ENCODE measurements around the gene KRT72.
"Not testable (repeated sequence)": the region's sequence is repeated elsewhere in the genome, so short reads cannot be mapped to it uniquely, and the experiment has no call there.

KRT72 gene

GRCh38 chr12:52598966-52599365 lies 2.3 kb downstream of the KRT72 start:
- TF ChIP-seq, protein P1, sequence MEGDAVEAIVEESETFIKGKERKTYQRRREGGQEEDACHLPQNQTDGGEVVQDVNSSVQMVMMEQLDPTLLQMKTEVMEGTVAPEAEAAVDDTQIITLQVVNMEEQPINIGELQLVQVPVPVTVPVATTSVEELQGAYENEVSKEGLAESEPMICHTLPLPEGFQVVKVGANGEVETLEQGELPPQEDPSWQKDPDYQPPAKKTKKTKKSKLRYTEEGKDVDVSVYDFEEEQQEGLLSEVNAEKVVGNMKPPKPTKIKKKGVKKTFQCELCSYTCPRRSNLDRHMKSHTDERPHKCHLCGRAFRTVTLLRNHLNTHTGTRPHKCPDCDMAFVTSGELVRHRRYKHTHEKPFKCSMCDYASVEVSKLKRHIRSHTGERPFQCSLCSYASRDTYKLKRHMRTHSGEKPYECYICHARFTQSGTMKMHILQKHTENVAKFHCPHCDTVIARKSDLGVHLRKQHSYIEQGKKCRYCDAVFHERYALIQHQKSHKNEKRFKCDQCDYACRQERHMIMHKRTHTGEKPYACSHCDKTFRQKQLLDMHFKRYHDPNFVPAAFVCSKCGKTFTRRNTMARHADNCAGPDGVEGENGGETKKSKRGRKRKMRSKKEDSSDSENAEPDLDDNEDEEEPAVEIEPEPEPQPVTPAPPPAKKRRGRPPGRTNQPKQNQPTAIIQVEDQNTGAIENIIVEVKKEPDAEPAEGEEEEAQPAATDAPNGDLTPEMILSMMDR (IDR thresholded peaks at IDR 0.05): no peak
- no peak overlapping the region for H3K27ac ChIP-seq

DNA sequence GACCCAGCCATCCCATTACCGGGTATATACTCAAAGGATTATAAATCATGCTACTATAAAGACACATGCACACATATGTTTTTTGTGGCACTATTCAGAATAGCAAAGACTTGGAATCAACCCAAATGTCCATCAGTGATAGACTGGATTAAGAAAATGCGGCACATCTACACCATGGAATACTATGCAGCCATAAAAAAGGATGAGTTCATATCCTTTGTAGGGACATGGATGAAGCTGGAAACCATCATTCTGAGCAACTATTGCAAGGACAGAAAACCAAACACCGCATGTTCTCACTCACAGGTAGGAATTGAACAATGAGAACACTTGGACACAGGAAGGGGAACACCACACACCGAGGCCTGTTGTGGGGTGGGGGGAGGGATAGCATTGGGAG lies 7.0 kb downstream of the KRT72 start:
- not testable (repeated sequence) for H3K27ac ChIP-seq

DNA sequence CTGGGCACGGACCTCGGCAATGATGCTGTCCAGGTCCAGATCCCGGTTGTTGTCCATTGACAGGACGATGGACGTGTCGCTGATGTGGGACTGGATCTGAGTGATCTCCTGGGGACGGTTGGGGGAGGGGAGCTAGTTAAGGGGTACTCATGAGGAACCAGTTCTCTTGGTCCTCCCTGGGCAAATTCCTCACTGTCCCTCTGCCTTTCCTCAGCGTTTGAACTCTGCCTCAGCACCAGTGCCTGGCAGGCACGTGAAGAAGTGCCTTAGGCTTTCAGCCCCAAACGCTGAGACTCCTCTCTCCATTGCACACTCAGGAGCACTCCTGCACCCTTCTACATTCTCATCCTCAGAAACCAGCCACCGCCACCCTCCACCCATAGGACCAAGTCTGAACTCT lies 9.7 kb downstream of the KRT72 start:
- TF ChIP-seq ZFX (IDR thresholded peaks at IDR 0.05; ENCODE audit: borderline replicate concordance): no peak
- TF ChIP-seq, protein P1 (IDR thresholded peaks at IDR 0.05): no peak

DNA sequence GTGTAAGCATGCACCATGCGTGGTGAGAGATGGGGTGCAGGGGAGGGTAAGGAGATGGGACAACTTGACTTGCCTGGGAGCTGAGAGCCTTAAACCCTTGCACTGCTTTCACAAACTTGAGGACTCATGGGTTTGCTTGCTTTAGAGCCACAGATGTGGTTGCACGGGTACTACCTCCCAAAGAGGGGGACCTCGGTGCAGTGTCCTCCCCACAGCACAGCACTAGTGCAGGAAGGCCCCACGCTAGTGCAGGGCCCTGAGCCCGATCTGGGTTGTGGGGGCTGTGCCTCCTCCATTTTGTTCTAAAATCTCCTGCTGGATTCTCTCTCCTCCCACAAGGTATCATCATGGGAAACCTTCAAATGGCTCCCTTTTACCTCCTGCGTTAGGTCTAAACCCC lies 11.2 kb downstream of the KRT72 start:
- H3K27ac ChIP-seq: no peak overlapping the region
- TF ChIP-seq, protein P1 (IDR thresholded peaks at IDR 0.05): no peak
- TF ChIP-seq ZFX (IDR thresholded peaks at IDR 0.05; ENCODE audit: borderline replicate concordance): no peak

More for the DNA sequence above, 9.7 kb downstream of the KRT72 start:
- no peak overlapping the region for H3K27ac ChIP-seq

- H3K27ac ChIP-seq: no peak overlapping the region
- TF ChIP-seq ZFX (IDR thresholded peaks at IDR 0.05; ENCODE audit: borderline replicate concordance): no peak
- TF ChIP-seq, protein P1 (IDR thresholded peaks at IDR 0.05): peak; percentile 42
Observed at GRCh38 chr12:52587563-52587962, 13.7 kb downstream of the KRT72 start.

- no peak overlapping the region for H3K27ac ChIP-seq
- TF ChIP-seq ZFX (IDR thresholded peaks at IDR 0.05; ENCODE audit: borderline replicate concordance): no peak
- TF ChIP-seq, protein P1 (IDR thresholded peaks at IDR 0.05): no peak
Observed at GRCh38 chr12:52585946-52586345, 15.3 kb downstream of the KRT72 start.

- TF ChIP-seq ZFX (IDR thresholded peaks at IDR 0.05; ENCODE audit: borderline replicate concordance): no peak
- TF ChIP-seq, protein P1 (IDR thresholded peaks at IDR 0.05): no peak
Observed at GRCh38 chr12:52585066-52585465, 16.2 kb downstream of the KRT72 start.

GRCh38 chr12:52584156-52584682 lies 17.0 kb downstream of the KRT72 start:
- TF ChIP-seq ZFX (IDR thresholded peaks at IDR 0.05; ENCODE audit: borderline replicate concordance): no peak
- TF ChIP-seq, protein P1 (IDR thresholded peaks at IDR 0.05): no peak
- no peak overlapping the region for H3K27ac ChIP-seq

More at GRCh38 chr12:52585066-52585465, 16.2 kb downstream of the KRT72 start:
- no peak overlapping the region for H3K27ac ChIP-seq
